T-helper 2 cell treated with Interferon-gamma antibody and Interleukin-4, amounts not matched to agents 100 ng/mL and 5 ng/mL, for 36 hours (primary cell): ENCODE data around the gene ZNF324. TPM values are rescaled to one million over a fixed set of nuclear protein-coding genes. Genes with fewer than 3 reads are reported as not detected.
"Not testable (repeated sequence)": the region's sequence is repeated elsewhere in the genome, so short reads cannot be mapped to it uniquely, and the experiment has no call there.

Source experiments
- intact Hi-C: fragments of 100-400 bp; cut with micrococcal nuclease; formaldehyde crosslinking; loops from one replicate; pipeline ENCODE4 v1.15.1; 2023
- total RNA-seq: library from RNA; stranded (reverse); gene quantifications from 2 replicates; pipeline ENCODE4 v1.2.3, GENCODE V29; 2022

Gene ZNF324
- total RNA-seq = 10.1 and 11.4 TPM in 2 replicates

DNA sequence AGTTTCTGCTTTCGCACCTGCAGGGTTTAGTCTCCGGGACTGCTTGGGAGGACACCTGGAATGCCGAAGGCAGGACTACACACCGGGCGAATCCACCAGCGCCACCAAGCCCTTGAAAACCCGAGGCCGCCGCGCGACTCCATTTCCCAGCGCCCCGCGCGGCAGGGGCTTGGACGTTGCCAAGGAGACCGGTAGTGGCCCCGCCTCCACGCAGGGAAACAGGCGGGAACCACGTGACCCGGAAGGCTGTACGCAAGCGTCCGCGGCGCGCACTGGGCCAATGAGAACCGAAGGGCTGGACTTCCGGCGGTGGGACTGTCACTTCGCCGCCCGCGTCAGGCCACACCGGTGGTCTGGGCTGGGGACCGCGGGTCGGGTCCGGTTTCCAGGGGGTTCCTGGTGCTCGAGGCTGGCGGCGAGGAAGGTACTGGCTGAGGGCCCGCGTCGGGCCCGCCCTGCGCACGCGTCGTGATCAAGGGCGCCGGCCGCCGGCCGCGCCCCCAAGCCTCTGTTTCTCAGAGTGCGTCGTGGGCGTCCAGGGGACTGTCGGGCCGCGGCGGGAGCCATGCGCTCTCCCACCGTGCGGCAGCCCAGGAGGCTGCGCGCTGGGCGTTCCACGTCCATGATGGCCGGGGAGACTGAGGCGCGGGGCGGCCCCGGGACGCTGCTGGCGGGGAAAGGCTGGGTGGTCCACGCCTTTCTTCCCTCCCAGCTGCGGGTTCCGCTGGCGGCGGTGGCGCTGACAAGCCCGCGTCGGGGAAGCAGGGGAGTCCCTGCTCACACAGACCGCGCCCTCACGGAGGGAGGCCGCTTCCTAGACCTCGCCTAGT lies at the start of gene ZNF324:
Gene ZNF324 (plus strand): TSS at position 321 of the 830 bp plus-strand sequence. CDS start 2,106 bp downstream, outside the sequence.
- intact Hi-C loops = loop anchor here (1.0 kb wide), 6 partner anchors 8 to 106 kb away; partner anchors contain the start of genes MZF1, RPS5, ZNF132 and ZNF324B

DNA sequence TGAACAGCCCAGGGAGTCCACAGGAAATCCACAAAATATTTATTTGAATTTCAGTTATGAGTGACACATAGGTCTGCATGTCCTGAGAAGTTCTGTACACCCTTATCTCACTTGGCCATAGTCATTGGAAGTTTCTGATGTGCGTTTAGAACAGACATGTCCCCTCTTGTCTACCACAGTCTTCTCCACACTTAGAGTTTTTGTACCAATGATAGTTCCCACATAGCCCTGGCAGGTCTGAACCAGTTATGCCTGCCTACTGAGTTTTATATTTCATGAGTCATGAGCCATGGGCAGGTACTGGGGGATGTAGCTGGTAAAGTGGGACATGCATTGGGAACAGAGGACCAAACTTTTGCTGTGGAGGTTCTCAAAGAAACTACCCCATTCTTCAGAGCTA lies 38.3 kb upstream of the ZNF324 start:
- intact Hi-C loops = no loop called here

DNA sequence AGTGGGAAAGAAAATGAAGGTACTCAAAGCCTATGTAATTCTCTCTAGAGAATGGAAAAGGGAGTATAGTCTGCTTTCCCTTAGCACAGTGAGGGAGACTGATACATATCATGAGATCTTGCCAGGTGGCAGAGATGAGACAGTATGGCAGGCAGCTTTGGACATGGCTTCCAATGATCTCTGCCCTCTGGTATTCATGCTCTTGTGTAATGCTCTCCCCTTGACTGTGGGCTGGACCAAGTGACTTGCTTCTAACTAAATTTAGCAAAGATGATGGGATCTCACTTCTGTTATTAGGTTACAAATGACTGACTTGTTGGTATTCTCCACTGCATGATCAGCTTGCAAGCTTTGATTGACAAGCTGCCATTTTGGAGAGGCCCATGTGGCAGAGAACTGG lies 37.1 kb upstream of the ZNF324 start:
- intact Hi-C loops = no loop called here

DNA sequence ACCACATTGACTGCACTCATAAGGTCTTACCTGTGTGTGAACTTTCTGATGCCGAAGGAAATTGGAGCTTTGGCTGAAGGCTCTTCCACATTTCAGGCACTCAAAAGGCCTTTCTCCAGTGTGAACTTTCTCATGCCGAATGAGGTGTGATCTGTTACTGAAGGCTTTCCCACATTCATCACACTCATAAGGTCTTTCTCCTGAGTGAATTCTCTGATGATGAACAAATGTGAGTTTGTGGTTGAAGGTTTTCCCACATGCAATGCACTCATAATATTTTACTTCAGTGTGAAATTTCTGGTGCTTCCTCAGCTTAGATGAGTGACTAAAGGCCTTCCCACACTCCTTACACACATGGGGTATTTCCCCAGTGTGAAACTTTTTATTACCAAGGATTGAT lies 32.7 kb upstream of the ZNF324 start:
- intact Hi-C loops = no loop called here

DNA sequence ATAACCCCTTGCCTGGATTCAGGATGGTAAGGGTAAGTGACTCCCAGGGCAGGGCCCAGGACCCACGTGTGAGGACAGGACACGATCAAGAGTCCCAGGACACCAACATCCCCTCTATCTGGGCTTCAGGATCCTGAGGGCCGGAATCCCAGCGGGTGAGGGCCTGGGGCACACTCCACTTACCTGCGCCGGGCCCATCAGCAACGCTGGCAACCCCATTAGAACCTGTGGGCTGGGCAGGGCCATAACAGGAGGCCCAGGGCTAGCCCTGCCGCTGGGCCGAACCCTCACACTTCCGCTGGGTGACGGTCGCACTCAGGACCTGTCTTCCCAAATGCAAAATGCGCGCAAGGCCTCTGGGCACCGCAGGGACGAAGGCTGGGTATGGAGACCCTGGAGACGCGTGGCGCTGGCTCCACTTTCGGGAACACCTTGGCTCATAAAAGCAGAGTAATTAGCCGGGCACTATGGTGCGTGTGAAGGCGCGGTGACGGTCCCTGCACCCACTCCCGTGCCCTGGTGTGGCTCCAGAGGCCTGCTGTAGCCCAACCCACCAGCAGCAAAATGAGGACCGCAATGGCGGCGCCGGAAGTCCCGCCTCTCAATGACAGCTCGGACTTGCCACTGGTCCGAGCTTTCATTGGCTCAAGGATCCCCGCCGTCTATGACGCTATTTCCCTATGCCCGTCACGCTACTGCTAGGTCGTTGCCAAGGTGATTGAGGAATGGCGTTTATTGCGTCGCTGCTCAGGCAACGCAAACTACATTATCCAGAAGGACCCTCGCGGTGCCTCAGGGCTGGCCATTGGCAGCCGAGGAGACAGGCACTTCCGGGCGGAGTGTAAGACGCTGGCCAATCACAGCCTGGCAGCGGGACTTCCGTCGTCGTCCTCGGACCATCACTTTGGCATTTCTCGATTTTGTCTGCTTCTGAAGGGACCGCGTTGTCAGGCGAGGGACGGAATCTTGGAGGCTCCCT lies 27.0 kb upstream of the ZNF324 start, which contains the start of gene ZNF132:
Gene ZNF132 (minus strand): TSS at position 578 of the 979 bp plus-strand sequence. CDS start 332 bp downstream, at position 246.
- intact Hi-C loops = loop anchor here (1.0 to 2.0 kb wide), 11 partner anchors 11 to 257 kb away; partner anchors contain the start of genes ERVK3-1, MZF1, RPS5 and ZNF274

DNA sequence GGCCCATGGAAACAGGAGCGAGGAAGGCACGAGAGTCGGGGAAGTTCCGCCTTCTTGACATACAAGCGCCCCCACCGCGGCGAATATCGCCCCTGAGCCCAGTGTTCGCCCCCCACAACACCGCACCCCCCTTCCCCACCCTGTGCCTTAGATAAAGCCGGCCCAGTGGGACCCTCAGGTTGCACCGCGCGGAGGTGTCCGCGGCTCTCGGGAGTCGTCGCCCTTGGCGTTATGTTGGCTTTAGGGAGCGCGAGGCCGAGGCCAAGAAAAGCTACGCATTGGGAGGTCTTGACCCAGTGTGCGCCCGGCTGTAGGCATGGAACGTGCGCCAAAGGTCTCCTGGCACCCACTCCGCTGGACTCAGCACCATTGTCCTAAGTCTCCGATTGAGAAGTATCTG lies 26.3 kb upstream of the ZNF324 start:
- intact Hi-C loops = loop anchor here (1.0 to 2.0 kb wide), 11 partner anchors 11 to 257 kb away; partner anchors contain the start of genes ERVK3-1, MZF1, RPS5 and ZNF274

DNA sequence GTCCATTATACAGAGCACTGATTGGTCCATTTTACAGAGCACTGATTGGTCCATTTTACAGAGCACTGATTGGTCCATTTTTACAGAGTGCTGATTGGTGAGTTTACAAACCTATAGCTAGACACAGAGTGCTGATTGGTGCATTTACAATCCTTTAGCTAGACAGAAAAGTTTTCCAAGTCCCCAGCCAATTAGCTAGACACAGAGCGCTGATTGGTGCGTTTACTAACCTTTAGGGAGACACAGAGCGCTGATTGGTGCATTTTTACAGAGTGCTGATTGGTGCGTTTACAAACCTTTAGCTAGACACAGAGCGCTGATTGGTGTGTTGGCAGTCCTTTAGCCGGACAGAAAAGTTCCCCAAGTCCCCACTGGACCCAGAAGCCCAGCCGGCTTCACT lies 23.9 kb upstream of the ZNF324 start:
- intact Hi-C loops = not testable (repeated sequence)

DNA sequence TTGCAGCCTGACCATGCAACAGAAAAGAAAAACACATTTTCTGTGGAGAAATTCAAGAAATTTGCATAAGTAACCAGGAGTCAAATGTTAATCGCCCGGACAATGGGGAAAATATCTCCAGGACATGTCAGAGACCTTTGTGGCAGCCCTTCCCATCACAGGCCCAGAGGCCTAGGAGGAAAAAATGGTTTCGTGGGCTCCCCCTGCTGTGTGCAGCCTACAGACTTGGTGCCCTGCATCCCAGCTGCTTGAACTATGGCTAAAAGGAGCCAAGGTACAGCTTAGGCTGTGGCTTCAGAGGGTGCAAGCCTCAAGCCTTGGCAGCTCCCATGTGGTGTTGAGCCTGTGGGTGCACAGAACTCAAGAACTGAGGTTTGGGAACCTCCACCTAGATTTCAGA lies 18.0 kb upstream of the ZNF324 start:
- intact Hi-C loops = not testable (repeated sequence)

DNA sequence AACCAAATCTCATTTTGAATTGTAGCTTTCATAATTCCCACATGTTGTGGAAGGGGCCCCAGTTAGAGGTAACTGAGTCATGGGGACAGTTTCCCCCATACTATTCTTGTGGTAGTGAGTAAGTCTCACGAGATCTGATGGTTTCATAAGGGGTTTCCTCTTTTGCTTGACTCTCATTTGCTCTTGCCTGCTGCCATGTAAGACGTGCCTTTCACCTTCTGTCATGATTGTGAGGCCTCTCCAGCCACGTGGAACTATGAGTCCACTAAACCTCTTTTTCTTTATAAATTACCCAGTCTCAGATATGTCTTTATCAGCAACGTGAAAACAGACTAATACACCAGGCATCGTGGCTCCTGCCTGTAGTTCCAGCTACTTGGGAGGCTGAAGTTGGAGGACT lies 16.9 kb upstream of the ZNF324 start:
- intact Hi-C loops = not testable (repeated sequence)

DNA sequence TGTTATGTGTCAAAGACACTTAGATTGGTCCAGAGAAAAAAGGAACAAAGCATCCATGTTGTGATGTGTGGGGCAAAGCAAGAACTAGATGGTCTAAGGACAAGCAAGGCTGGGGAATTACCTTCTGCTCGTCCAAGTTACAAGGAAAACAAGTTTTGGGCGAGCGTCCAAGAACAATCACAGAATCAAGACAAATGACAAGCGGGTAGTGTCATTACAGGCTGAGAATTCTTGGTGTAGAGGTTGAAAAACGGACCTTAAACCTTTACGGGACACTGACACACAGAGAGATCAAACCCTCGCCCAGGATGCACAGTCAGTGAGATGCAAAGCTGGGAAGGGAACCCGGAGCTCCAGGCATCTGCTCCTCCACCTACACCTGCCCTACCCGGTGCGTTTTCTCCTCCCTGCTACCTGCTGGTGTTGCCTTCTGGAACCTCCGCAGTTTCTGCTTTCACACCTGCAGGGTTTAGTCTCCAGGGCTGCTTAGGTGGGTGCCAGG lies 16.0 kb upstream of the ZNF324 start:
- intact Hi-C loops = loop anchor here (1.0 kb wide), 7 partner anchors 11 to 146 kb away; partner anchors contain the start of genes ERVK3-1, ZBTB45, ZNF132 and ZNF446

DNA sequence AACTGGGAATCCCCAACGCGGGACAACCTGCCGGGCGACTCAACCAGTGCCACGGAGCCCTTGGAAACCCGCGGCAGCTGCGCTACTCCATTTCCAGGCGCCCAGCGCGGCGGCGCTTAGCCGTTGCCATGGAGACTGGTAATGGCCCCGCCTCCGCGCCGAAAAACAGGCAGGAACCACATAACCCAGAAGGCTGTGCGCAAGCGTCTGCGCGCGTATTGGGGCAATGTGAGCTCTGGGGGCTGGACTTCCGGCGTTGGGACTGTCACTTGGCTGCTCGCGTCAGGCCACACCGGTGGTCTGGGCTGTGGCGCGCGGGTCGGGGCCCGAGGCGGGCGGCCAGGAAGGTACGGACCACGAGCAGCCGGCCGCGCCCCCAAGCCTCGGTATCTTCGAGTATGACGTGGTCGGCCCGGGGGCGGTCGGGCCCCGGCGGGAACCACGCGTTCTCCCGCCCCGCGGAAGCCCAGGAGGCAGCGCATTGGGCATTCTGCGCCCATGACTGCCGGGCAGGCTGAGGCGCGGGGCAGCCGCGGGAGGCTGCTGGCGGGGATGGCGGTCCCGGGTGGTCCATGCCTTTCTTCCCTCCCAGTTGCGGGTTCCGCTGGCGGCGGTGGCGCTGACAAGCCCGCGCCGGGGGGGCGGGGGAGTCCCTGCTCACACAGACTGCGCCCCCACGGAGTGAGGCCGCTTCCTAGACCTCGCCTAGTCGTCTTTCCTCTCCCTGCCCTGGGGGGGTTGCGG lies 15.3 kb upstream of the ZNF324 start, which contains the start of gene ZNF324B:
Gene ZNF324B (plus strand): TSS at position 265 of the 744 bp plus-strand sequence. CDS start 2,080 bp downstream, outside the sequence.
- intact Hi-C loops = loop anchor here (1.0 kb wide), 7 partner anchors 11 to 146 kb away; partner anchors contain the start of genes ERVK3-1, ZBTB45, ZNF132 and ZNF446

DNA sequence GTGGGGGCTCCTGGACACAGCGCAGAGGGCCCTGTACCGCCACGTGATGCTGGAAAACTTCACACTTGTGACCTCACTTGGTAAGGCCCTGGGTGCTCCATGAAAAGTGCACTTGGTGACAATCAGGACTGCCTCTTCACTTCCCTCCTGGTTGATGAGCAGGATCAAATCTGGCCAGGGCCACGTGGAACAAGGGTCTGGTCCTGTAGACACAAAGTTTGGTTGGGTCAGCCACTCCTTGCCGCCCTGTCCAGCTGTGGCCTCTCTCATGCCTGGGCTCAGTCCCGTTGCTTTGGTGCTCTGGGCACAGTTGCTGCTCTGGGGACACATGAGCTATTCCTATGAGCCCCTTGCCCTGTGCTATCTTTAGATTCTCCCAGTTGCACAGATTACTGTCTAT lies 13.1 kb upstream of the ZNF324 start:
- intact Hi-C loops = no loop called here

DNA sequence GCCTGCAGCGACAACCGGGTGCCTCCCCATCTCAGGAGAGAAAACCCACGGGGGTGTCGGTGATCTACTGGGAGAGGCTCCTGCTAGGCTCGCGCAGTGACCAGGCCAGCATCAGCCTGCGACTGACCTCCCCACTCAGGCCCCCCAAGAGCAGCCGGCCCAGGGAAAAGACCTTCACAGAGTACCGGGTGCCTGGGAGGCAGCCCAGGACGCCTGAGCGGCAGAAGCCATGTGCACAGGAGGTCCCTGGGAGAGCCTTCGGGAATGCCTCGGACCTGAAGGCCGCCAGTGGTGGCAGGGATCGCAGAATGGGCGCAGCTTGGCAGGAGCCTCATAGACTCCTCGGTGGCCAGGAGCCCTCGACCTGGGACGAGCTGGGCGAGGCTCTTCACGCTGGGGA lies 11.6 kb upstream of the ZNF324 start:
- intact Hi-C loops = no loop called here

DNA sequence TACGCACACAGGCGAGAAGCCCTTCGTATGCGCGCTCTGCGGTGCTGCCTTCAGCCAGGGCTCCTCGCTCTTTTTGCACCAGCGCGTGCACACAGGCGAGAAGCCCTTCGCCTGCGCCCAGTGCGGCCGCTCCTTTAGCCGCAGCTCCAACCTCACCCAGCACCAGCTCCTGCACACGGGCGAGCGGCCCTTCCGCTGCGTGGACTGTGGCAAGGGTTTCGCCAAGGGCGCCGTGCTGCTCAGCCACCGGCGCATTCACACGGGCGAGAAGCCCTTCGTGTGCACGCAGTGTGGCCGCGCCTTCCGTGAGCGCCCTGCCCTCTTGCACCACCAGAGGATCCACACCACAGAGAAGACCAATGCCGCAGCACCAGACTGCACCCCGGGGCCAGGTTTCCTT lies 10.8 kb upstream of the ZNF324 start:
- intact Hi-C loops = no loop called here

DNA sequence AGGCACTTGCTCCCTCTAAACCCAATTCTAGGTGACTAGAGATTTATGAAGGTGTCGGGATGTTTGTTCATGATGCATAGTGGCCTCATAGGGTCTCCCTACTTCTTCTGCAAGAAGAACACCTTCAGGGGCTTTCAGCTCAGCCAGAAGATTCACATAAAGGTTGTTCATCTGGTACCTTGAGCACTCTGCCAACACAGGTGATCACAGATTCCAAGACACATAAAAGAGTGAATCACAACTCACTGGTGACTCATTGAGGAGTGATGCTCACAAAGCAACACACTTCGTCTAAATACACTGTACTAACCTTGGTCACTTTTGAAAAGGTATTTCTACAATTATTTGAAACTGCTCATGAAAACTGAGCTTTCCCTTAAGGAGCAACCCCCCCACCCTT lies 6.8 kb upstream of the ZNF324 start:
- intact Hi-C loops = no loop called here

DNA sequence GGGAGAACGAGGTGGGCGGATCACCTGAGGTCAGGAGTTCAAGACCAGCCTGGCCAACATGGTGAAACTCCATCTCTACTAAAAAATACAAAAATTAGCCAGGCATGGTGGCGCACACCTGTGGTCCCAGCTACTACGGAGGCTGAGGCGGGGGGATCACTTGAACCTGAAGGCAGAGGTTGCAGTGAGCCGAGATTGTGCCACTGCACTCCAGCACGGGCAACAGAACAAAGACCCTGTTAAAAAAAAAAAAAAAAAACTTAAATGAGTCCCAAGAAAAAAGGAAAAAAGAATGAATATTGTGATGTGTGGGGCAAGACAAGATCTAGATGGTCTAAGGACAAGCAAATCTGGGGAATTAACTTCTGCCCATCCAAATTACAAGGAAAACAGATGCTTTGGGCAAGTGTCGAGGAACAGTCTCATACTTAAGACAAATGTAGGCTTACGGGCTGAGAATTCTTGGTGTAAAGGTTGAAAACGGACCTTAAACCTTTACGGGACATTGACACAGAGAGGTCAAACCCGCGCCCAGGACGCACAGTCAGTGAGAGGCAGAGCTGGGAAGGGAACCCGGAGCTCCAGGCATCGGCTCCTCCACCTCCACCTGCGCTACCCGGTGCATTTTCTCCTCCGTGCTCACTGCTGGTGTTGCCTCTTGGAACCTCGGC lies 656 bp upstream of the ZNF324 start:
- intact Hi-C loops = loop anchor here (1.0 kb wide), 2 partner anchors 15 to 79 kb away; partner anchors contain the start of genes RPS5 and ZNF324B

DNA sequence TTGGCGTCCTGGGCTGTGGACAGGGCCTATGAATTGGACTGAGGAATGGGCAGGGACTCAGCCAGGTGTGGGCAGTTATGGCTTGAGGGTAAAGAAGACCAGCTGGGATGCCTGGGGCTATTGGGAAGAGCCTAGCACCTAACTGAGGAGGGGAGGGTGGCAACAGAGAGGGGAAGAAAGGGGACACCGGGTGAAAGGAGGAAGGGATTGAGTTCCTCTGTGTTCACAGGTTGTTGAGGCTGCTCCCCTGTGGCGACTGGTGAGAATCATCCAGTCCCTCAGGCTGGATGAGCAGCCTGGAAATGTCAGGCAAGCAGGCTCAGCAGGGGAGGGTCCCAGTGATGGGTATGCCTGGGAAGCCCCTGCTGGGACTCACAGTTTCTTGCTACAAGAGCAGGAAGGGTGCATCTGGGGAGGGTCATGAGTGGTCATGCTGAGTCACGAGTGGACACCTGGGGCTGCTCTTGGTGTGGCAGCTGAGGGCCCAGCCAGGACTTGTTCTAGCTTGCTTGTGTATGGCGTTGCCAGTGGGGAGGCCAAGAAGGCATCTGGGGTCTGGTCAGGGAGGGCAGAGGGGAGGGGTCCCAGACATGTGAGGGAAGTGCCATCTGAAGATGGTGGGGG lies 1.4 kb downstream of the ZNF324 start:
- intact Hi-C loops = no loop called here

DNA sequence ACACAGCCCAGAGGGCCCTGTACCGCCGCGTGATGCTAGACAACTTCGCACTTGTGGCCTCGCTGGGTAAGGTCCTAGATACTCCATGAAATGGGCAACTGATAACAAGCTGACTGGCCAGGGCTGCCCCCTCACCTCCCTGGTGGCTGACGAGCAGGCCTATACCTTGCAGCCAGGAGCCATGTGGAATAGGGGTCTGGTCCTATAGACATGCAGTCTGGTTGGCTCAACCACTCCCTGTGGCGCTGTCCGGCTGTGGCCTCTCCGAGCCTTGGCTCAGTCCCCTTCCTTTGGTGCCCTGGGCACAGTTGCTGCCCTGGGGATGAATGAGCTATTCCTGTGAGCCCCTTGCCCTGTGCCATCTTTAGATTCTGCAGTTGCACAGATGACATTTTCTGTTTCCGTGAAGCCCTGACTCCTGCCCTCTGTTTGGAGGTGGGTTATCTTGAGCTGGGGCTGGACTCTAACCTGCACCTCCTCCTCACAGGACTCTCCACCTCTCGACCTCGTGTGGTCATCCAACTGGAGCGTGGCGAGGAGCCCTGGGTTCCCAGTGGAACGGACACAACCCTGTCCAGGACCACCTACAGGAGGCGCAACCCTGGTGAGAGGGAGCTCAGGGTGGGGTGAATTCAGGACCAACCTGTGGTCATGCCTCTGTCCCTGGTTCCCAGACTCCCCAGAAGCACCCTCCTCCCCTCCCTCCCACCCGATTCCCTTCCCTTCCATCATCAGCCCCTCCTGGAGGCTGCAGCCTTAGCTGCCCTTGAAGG lies 2.5 kb downstream of the ZNF324 start:
- intact Hi-C loops = no loop called here
